Measurements from ENCODE around the gene NELL2.

Gene NELL2

GRCh38 chr12:44788731-44789130 lies 87.4 kb downstream of the NELL2 start:
- no peak for TF ChIP-seq CSDC2 (CRISPR knock-in tag; IDR thresholded peaks at IDR 0.05)
- no peak for TF ChIP-seq PPARA (CRISPR knock-in tag; IDR thresholded peaks at IDR 0.05; ENCODE audit: borderline replicate concordance)
- TF ChIP-seq RARB (CRISPR knock-in tag; IDR thresholded peaks at IDR 0.05): no peak
- TF ChIP-seq ZFP3 (CRISPR knock-in tag; IDR thresholded peaks at IDR 0.05): no peak
- TF ChIP-seq ISL1 (CRISPR knock-in tag; IDR thresholded peaks at IDR 0.05): no peak
- TF ChIP-seq TOX (CRISPR knock-in tag; IDR thresholded peaks at IDR 0.05; ENCODE audit: borderline replicate concordance): no peak
- no peak for TF ChIP-seq CSRNP3 (CRISPR knock-in tag; IDR thresholded peaks at IDR 0.05)
- TF ChIP-seq ZNF565 (CRISPR knock-in tag; conservative IDR thresholded peaks at IDR 0.05; ENCODE audit: low read depth): no peak
- no peak for TF ChIP-seq TCF4 (CRISPR knock-in tag; IDR thresholded peaks at IDR 0.05; ENCODE audit: borderline replicate concordance)
- TF ChIP-seq ARNTL (CRISPR knock-in tag; IDR thresholded peaks at IDR 0.05; ENCODE audit: borderline replicate concordance, low read depth): no peak
- TF ChIP-seq PATZ1 (CRISPR knock-in tag; IDR thresholded peaks at IDR 0.05; ENCODE audit: borderline replicate concordance): no peak
- no peak for TF ChIP-seq OSR1 (CRISPR knock-in tag; IDR thresholded peaks at IDR 0.05)
- TF ChIP-seq SNAI2 (CRISPR knock-in tag; IDR thresholded peaks at IDR 0.05): no peak
- ATAC-seq: no peak

- ATAC-seq: no peak
- TF ChIP-seq ESRRG (CRISPR knock-in tag; IDR thresholded peaks at IDR 0.05) (no peak), ZNF565 (CRISPR knock-in tag; conservative IDR thresholded peaks at IDR 0.05; ENCODE audit: low read depth) (no peak), ZNF70 (CRISPR knock-in tag; IDR thresholded peaks at IDR 0.05) (no peak), ZFP30 (CRISPR knock-in tag; IDR thresholded peaks at IDR 0.05) (no peak), BACH2 (CRISPR knock-in tag; IDR thresholded peaks at IDR 0.05; ENCODE audit: borderline replicate concordance) (no peak)
These were observed 95.8 kb downstream of the NELL2 start for GRCh38 chr12:44780221-44780790.

GRCh38 chr12:44779766-44780165 lies 96.3 kb downstream of the NELL2 start:
- no peak for ATAC-seq
- TF ChIP-seq CSRNP3 (CRISPR knock-in tag; IDR thresholded peaks at IDR 0.05) (no peak), CREB5 (CRISPR knock-in tag; IDR thresholded peaks at IDR 0.05; ENCODE audit: low read depth) (no peak), ZFP3 (CRISPR knock-in tag; IDR thresholded peaks at IDR 0.05) (no peak), ZFP30 (CRISPR knock-in tag; IDR thresholded peaks at IDR 0.05) (no peak), CSDC2 (CRISPR knock-in tag; IDR thresholded peaks at IDR 0.05) (no peak), TOX (CRISPR knock-in tag; IDR thresholded peaks at IDR 0.05; ENCODE audit: borderline replicate concordance) (no peak), SNAI2 (CRISPR knock-in tag; IDR thresholded peaks at IDR 0.05) (no peak), OSR1 (CRISPR knock-in tag; IDR thresholded peaks at IDR 0.05) (no peak), RARB (CRISPR knock-in tag; IDR thresholded peaks at IDR 0.05) (no peak), ZNF8 (CRISPR knock-in tag; IDR thresholded peaks at IDR 0.05) (no peak), ARNTL (CRISPR knock-in tag; IDR thresholded peaks at IDR 0.05; ENCODE audit: borderline replicate concordance, low read depth) (no peak), TCF4 (CRISPR knock-in tag; IDR thresholded peaks at IDR 0.05; ENCODE audit: borderline replicate concordance) (no peak), ESRRG (CRISPR knock-in tag; IDR thresholded peaks at IDR 0.05) (no peak), ZNF70 (CRISPR knock-in tag; IDR thresholded peaks at IDR 0.05) (no peak)

- ATAC-seq: no peak
- no peak for TF ChIP-seq TCF4 (CRISPR knock-in tag; IDR thresholded peaks at IDR 0.05; ENCODE audit: borderline replicate concordance)
- no peak for TF ChIP-seq ISL1 (CRISPR knock-in tag; IDR thresholded peaks at IDR 0.05)
- TF ChIP-seq ARNTL (CRISPR knock-in tag; IDR thresholded peaks at IDR 0.05; ENCODE audit: borderline replicate concordance, low read depth): no peak
- no peak for TF ChIP-seq BACH2 (CRISPR knock-in tag; IDR thresholded peaks at IDR 0.05; ENCODE audit: borderline replicate concordance)
- no peak for TF ChIP-seq PPARA (CRISPR knock-in tag; IDR thresholded peaks at IDR 0.05; ENCODE audit: borderline replicate concordance)
- TF ChIP-seq ZNF70 (CRISPR knock-in tag; IDR thresholded peaks at IDR 0.05): no peak
- TF ChIP-seq ZNF565 (CRISPR knock-in tag; conservative IDR thresholded peaks at IDR 0.05; ENCODE audit: low read depth): no peak
- TF ChIP-seq TOX (CRISPR knock-in tag; IDR thresholded peaks at IDR 0.05; ENCODE audit: borderline replicate concordance): no peak
- TF ChIP-seq ZFP3 (CRISPR knock-in tag; IDR thresholded peaks at IDR 0.05): no peak
- TF ChIP-seq SNAI2 (CRISPR knock-in tag; IDR thresholded peaks at IDR 0.05): no peak
- TF ChIP-seq POU6F1 (CRISPR knock-in tag; IDR thresholded peaks at IDR 0.05; ENCODE audit: borderline replicate concordance, low read depth): no peak
- TF ChIP-seq ZNF8 (CRISPR knock-in tag; IDR thresholded peaks at IDR 0.05): no peak
These were observed 97.3 kb downstream of the NELL2 start for GRCh38 chr12:44778863-44779262.

All from SK-N-SH treated with all-trans-retinoic acid at 6 μM for 48 hours (cell line).